Osteoblast (primary cell): ENCODE results near the gene AIPL1. TPM values are rescaled to one million over a fixed set of nuclear protein-coding genes. Genes with fewer than 3 reads are reported as not detected.

ENCODE experiments used
- DNase-seq: peaks from one replicate; pipeline ENCODE4 v3.0.0; 2011; ENCODE audit warnings: low spot score, mixed read lengths; ENCODE audit not compliant: insufficient read length; ENCODE audit errors: missing footprints
- H2AFZ ChIP-seq: 2 replicates; pipeline ENCODE4 v1.6.0; 2011; ENCODE audit warnings: mild to moderate bottlenecking, low read length
- H3K27ac ChIP-seq: 2 replicates; pipeline ENCODE4 v1.5.1; 2011; ENCODE audit warnings: mild to moderate bottlenecking, low read depth, low read length, moderate library complexity
- H3K27me3 ChIP-seq: 2 replicates; pipeline ENCODE4 v1.6.0; 2012; ENCODE audit warnings: mild to moderate bottlenecking, control low read depth, inconsistent platforms, low read length, moderate library complexity; ENCODE audit not compliant: insufficient read depth
- H3K36me3 ChIP-seq: 2 replicates; pipeline ENCODE4 v1.5.1; 2011; ENCODE audit warnings: mild to moderate bottlenecking, low read length, control low read depth, moderate library complexity; ENCODE audit not compliant: insufficient read depth
- H3K4me1 ChIP-seq: 2 replicates; pipeline ENCODE4 v1.5.1; 2011; ENCODE audit warnings: mild to moderate bottlenecking, low read length, control low read depth, moderate library complexity; ENCODE audit not compliant: insufficient read depth
- H3K4me2 ChIP-seq: 2 replicates; pipeline ENCODE4 v1.6.0; 2011; ENCODE audit warnings: mild to moderate bottlenecking, low read length; ENCODE audit not compliant: insufficient read depth
- H3K4me3 ChIP-seq: fragments of 200-600 bp; sonication (generic); 3 replicates; pipeline ENCODE4 v1.5.1; 2012; ENCODE audit warnings: mild to moderate bottlenecking, low read length, inconsistent platforms; ENCODE audit not compliant: insufficient read depth
- H3K79me2 ChIP-seq: 2 replicates; pipeline ENCODE4 v1.6.0; 2012; ENCODE audit warnings: mild to moderate bottlenecking, low read length, control low read depth, inconsistent platforms; ENCODE audit not compliant: insufficient read depth
- H3K9me3 ChIP-seq: 2 replicates; pipeline ENCODE4 v1.5.1; 2011; ENCODE audit warnings: low read depth, low read length, control low read depth
- H4K20me1 ChIP-seq: 2 replicates; pipeline ENCODE4 v1.6.0; 2012; ENCODE audit warnings: mild to moderate bottlenecking, low read length, control low read depth; ENCODE audit not compliant: insufficient read depth
- total RNA-seq: library from RNA; depleted of rRNA; stranded (reverse); fragments of >200 nt; gene quantifications from 2 replicates; pipeline ENCODE4 v1.2.3, GENCODE V29; 2012
- TF ChIP-seq, protein P1 (sequence below): IDR thresholded peaks from 2 replicates; pipeline ENCODE4 v1.5.1; 2011; ENCODE audit warnings: mild to moderate bottlenecking, low read depth, low read length, moderate library complexity; ENCODE audit errors: extremely low read depth

AIPL1 gene
- total RNA-seq, 1 donor: not detected

- H4K20me1 ChIP-seq: no peaks in the 10 kb centered on the region
These were observed 45.4 kb upstream of the AIPL1 start for GRCh38 chr17:6480303-6480675.

GRCh38 chr17:6479622-6480302 lies 44.8 kb upstream of the AIPL1 start:
- TF ChIP-seq, protein P1, sequence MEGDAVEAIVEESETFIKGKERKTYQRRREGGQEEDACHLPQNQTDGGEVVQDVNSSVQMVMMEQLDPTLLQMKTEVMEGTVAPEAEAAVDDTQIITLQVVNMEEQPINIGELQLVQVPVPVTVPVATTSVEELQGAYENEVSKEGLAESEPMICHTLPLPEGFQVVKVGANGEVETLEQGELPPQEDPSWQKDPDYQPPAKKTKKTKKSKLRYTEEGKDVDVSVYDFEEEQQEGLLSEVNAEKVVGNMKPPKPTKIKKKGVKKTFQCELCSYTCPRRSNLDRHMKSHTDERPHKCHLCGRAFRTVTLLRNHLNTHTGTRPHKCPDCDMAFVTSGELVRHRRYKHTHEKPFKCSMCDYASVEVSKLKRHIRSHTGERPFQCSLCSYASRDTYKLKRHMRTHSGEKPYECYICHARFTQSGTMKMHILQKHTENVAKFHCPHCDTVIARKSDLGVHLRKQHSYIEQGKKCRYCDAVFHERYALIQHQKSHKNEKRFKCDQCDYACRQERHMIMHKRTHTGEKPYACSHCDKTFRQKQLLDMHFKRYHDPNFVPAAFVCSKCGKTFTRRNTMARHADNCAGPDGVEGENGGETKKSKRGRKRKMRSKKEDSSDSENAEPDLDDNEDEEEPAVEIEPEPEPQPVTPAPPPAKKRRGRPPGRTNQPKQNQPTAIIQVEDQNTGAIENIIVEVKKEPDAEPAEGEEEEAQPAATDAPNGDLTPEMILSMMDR: no peak
- DNase-seq: no peak
- Histone ChIP-seq H3K4me1 (no peaks in the 10 kb centered on the region), H3K4me2 (no peak overlapping the region), H3K9me3 (no peaks in the 10 kb centered on the region), H3K4me3 (no peak overlapping the region), H3K36me3 (no peaks in the 10 kb centered on the region), H3K79me2 (no peaks in the 10 kb centered on the region), H4K20me1 (no peaks in the 10 kb centered on the region), H3K27ac (no peak overlapping the region), H3K27me3 (no peaks in the 10 kb centered on the region), H2AFZ (no peak overlapping the region)

More at GRCh38 chr17:6480303-6480675, 45.4 kb upstream of the AIPL1 start:
- H3K9me3 ChIP-seq: no peaks in the 10 kb centered on the region
- H3K27ac ChIP-seq: no peak overlapping the region
- H3K4me2 ChIP-seq: no peak overlapping the region
- H3K36me3 ChIP-seq: no peaks in the 10 kb centered on the region
- H3K79me2 ChIP-seq: no peaks in the 10 kb centered on the region
- no peak overlapping the region for H3K4me3 ChIP-seq
- no peak overlapping the region for H2AFZ ChIP-seq
- TF ChIP-seq, protein P1: no peak
- H3K27me3 ChIP-seq: no peaks in the 10 kb centered on the region
- no peaks in the 10 kb centered on the region for H3K4me1 ChIP-seq
- no peak for DNase-seq

DNA sequence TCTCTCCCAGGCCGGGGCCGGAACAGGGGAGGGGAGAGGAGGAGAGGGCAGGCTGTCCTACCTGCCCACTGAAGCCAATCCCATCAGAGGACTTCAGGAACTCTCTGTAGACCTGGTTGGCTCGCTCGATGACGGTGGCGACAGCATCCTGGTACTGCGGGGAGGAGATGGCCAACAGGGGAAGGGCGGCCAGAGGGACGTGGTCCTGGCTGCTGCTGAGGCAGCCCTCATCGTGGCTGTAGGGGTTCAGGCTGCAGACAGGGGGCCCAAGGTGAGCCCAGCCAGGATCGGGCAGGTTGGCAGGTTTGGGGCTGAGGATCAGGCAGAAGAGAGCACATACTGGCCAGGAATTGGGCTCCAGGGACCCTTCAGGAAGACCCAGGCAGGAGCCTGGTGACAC lies 43.6 kb upstream of the AIPL1 start:
- H3K27ac ChIP-seq: no peak overlapping the region
- H4K20me1 ChIP-seq: no peaks in the 10 kb centered on the region
- no peaks in the 10 kb centered on the region for H3K36me3 ChIP-seq
- no peak for DNase-seq
- TF ChIP-seq, protein P1: no peak
- H3K4me3 ChIP-seq: no peak overlapping the region
- no peak overlapping the region for H2AFZ ChIP-seq
- H3K4me1 ChIP-seq: no peaks in the 10 kb centered on the region
- no peaks in the 10 kb centered on the region for H3K79me2 ChIP-seq
- no peaks in the 10 kb centered on the region for H3K9me3 ChIP-seq
- no peak overlapping the region for H3K4me2 ChIP-seq
- H3K27me3 ChIP-seq: no peaks in the 10 kb centered on the region

DNA sequence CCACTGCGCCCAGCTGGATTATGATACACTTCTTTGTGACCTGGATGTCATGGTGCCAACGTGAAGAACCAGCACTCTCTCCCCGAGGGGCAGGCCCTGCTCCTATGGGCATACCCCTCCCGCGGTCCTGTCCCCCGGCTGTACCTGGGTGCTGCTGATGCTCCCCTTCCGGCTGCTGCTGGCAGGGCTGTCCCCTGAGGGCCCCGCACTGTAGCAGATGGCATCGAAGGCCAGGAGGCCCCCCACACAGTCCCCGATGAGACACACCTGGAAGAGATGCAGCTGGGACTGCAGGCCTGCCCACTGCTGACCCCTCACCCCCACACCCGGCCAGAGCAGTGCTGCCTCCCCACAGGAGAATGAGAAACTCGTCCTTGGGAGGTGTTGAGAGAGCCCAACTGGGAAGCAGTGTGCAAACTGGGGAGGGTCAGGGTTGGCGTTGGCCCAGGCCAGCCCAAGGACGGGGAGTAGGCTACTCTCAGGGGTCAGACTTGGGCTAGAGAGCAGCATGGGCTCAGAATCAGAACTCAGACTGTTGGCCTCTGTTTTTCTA lies 43.0 kb upstream of the AIPL1 start:
- Histone ChIP-seq H3K79me2 (no peaks in the 10 kb centered on the region), H2AFZ (no peak overlapping the region), H3K4me1 (no peaks in the 10 kb centered on the region), H3K4me2 (no peak overlapping the region), H3K9me3 (no peaks in the 10 kb centered on the region), H3K27me3 (no peaks in the 10 kb centered on the region), H3K4me3 (no peak overlapping the region), H3K36me3 (no peaks in the 10 kb centered on the region), H4K20me1 (no peaks in the 10 kb centered on the region), H3K27ac (no peak overlapping the region)
- TF ChIP-seq, protein P1: no peak
- DNase-seq: no peak
